OCI-LY3 (cell line): ENCODE results near the gene FOXE1.
A peak's percentile ranks its signal among the peaks of the same experiment; 100 is the strongest.

ENCODE experiments used
- H2AFZ ChIP-seq: fragments of 200-600, 300-600 bp; shearing (Covaris generic); 2 replicates; pipeline ENCODE4 v1.6.0; 2014; ENCODE audit warnings: antibody characterized with exemption, low read depth, low read length
- H3K27ac ChIP-seq: fragments of 200-600, 300-600 bp; sonication (generic); 2 replicates; pipeline ENCODE4 v1.5.1; 2014; ENCODE audit warnings: mild to moderate bottlenecking, low read length, moderate library complexity, mixed read lengths
- H3K27me3 ChIP-seq: fragments of 200-600, 300-600 bp; sonication (generic); 2 replicates; pipeline ENCODE4 v1.6.1; 2014; ENCODE audit warnings: low read depth, low read length, mixed read lengths
- H3K36me3 ChIP-seq: fragments of 200-600, 300-600 bp; sonication (generic); replicated peaks from 2 replicates; pipeline ENCODE3; 2014; ENCODE audit warnings: low read depth, low read length, mixed read lengths
- H3K4me1 ChIP-seq: fragments of 300-600, 200-600 bp; sonication (generic); 2 replicates; pipeline ENCODE4 v1.6.1; 2014; ENCODE audit warnings: low read length, mixed read lengths
- H3K4me2 ChIP-seq: fragments of 200-600, 300-600 bp; sonication (generic); 2 replicates; pipeline ENCODE4 v1.6.1; 2014; ENCODE audit warnings: low read length, mixed read lengths
- H3K4me3 ChIP-seq: fragments of 300-600, 200-600 bp; sonication (generic); 2 replicates; pipeline ENCODE4 v1.5.1; 2014; ENCODE audit warnings: antibody characterized with exemption, mild to moderate bottlenecking, low read length, moderate library complexity
- H3K79me2 ChIP-seq: fragments of 300-600, 200-600 bp; shearing (Covaris generic); 2 replicates; pipeline ENCODE4 v1.6.1; 2014; ENCODE audit warnings: mild to moderate bottlenecking, low read length, mixed read lengths
- H3K9ac ChIP-seq: fragments of 300-600, 200-600 bp; shearing (Covaris generic); 2 replicates; pipeline ENCODE4 v1.6.0; 2014; ENCODE audit warnings: mild to moderate bottlenecking, low read length, moderate library complexity
- H3K9me3 ChIP-seq: fragments of 200-600, 300-600 bp; shearing (Covaris generic); 2 replicates; pipeline ENCODE4 v1.6.1; 2014; ENCODE audit warnings: low read length, mixed read lengths; ENCODE audit not compliant: insufficient read depth
- H4K20me1 ChIP-seq: fragments of 200-600, 300-600 bp; sonication (generic); 2 replicates; pipeline ENCODE4 v1.6.1; 2016; ENCODE audit warnings: low read length, mixed read lengths; ENCODE audit not compliant: insufficient read depth
- CTCF ChIP-seq: fragments of 200-600, 300-600 bp; sonication (generic); IDR thresholded peaks from 2 replicates; pipeline ENCODE4 v1.5.1; 2014; ENCODE audit warnings: antibody characterized with exemption, low read length, low read depth
- EZH2phosphoT487 ChIP-seq: fragments of 200-600 bp; shearing (Covaris generic); IDR thresholded peaks from 2 replicates; pipeline ENCODE4 v1.6.1; 2018; ENCODE audit warnings: antibody characterized with exemption, mixed run types, low read depth

The FOXE1 gene

DNA sequence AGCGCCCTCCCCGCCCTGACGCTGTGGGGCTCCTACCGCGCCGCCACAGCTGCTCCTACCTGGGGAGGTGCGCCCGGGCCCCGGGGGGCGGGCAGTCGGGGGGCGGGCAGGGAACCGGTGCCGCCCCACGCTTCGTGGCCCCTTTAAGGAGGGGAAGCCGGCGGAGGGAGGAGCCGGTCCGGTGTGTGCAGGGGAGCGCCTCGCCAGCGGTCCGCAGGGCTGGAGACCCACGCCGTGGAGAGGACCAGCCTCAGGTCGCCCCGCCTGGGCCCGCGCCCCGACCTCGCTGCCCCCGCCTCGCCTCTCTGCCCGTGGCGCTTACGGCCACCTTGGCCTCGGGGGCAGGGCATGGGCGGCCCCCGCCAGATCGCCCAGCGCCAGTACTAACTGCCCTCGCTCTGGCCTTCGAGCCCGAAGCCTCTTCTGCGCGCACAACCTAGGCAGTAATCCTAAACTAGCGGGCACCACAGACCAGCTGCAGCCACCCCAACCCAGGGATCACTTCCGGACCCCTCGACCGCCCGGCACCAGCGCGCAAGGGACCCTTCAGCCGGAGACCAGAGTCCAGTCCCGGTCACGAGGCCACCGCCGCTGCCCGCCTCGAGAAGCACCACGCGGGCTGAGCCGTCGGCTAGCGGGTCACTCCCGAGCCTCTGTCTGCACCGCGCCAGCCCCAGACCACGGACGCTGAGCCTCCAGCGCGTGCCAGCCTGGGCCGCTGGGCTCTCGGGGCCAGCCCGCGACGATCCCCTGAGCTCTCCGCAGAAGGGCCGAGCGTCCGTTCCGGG lies at the start of gene FOXE1:
Gene FOXE1 (plus strand): TSS at position 171 of the 788 bp plus-strand sequence. CDS start 689 bp downstream, outside the sequence.
- no peaks in the 10 kb centered on the region for H3K9me3 ChIP-seq
- TF ChIP-seq CTCF (no peak), EZH2phosphoT487 (no peak)
- H3K27ac ChIP-seq: no peak within 1 kb of the TSS
- no peak within 1 kb of the TSS for H2AFZ ChIP-seq
- H3K4me2 ChIP-seq: no peak within 1 kb of the TSS
- H3K9ac ChIP-seq: no peak within 1 kb of the TSS
- H3K4me3 ChIP-seq: no peak within 1 kb of the TSS
- no peaks in the 10 kb centered on the region for H3K4me1 ChIP-seq
- no peaks in the 10 kb centered on the region for H3K27me3 ChIP-seq
- H3K36me3 ChIP-seq: no peaks in the 10 kb centered on the region
- H3K79me2 ChIP-seq: no peaks in the 10 kb centered on the region
- H4K20me1 ChIP-seq: no peaks in the 10 kb centered on the region

DNA sequence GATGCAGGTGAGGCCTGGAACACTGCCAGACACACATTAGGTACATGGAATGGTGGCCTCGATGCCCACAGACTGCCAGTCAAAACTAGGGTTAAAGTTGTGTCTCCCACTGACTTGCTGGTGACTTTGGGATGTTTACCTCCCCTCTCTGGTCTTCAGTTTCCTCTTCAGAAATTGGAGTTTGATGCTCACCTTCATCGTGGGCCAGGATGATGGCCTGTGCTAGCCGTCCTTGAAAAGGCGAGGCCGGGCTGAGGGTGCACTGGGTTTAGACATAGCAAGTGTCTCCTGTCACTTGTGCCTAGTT lies 49.0 kb upstream of the FOXE1 start:
- Histone ChIP-seq H3K27ac (no peak overlapping the region), H3K36me3 (no peaks in the 10 kb centered on the region), H3K27me3 (peaks cover 17% of the 10 kb centered on the region), H4K20me1 (no peaks in the 10 kb centered on the region), H3K9me3 (no peaks in the 10 kb centered on the region), H3K9ac (peak overlapping the region; percentile 64), H3K4me3 (peak overlapping the region; percentile 86), H3K4me1 (peaks cover 5% of the 10 kb centered on the region), H3K4me2 (peak overlapping the region; percentile 78), H3K79me2 (no peaks in the 10 kb centered on the region), H2AFZ (peak overlapping the region; percentile 78)
- TF ChIP-seq EZH2phosphoT487 (no peak), CTCF (no peak)

GRCh38 chr9:97806721-97807120 lies 46.3 kb upstream of the FOXE1 start:
- TF ChIP-seq CTCF: no peak
- Histone ChIP-seq H3K27ac (no peak overlapping the region), H2AFZ (no peak overlapping the region), H3K4me2 (no peak overlapping the region), H3K9me3 (no peaks in the 10 kb centered on the region), H3K79me2 (no peaks in the 10 kb centered on the region), H4K20me1 (no peaks in the 10 kb centered on the region), H3K27me3 (peaks cover 12% of the 10 kb centered on the region), H3K4me3 (no peak overlapping the region), H3K9ac (no peak overlapping the region), H3K36me3 (no peaks in the 10 kb centered on the region), H3K4me1 (peaks cover 12% of the 10 kb centered on the region)

GRCh38 chr9:97807681-97808080 lies 45.3 kb upstream of the FOXE1 start:
- H3K27ac ChIP-seq: no peak overlapping the region
- H3K4me2 ChIP-seq: no peak overlapping the region
- no peaks in the 10 kb centered on the region for H3K36me3 ChIP-seq
- H2AFZ ChIP-seq: no peak overlapping the region
- H3K4me1 ChIP-seq: peaks cover 12% of the 10 kb centered on the region
- no peak overlapping the region for H3K9ac ChIP-seq
- no peaks in the 10 kb centered on the region for H4K20me1 ChIP-seq
- no peak for TF ChIP-seq EZH2phosphoT487
- TF ChIP-seq CTCF: no peak
- no peaks in the 10 kb centered on the region for H3K79me2 ChIP-seq
- no peak overlapping the region for H3K4me3 ChIP-seq
- no peaks in the 10 kb centered on the region for H3K9me3 ChIP-seq
- H3K27me3 ChIP-seq: peaks cover 12% of the 10 kb centered on the region
